GM12878 (cell line): ENCODE measurements around the gene TACC2. TPM values are rescaled to one million over a fixed set of nuclear protein-coding genes. Genes with fewer than 3 reads are reported as not detected.

Experiments
- BRCA1 ChIP-seq: IDR thresholded peaks from 2 replicates; pipeline ENCODE4 v1.6.1; 2011; ENCODE audit warnings: low read depth, low read length, improper control_type of control experiment
- CHD2 ChIP-seq: IDR thresholded peaks from 2 replicates; pipeline ENCODE4 v1.6.1; 2011; ENCODE audit warnings: low read depth, low read length, improper control_type of control experiment, borderline replicate concordance
- CREB1 ChIP-seq: IDR thresholded peaks from 2 replicates; pipeline ENCODE4 v1.6.1; 2012; ENCODE audit warnings: low read depth, mild to moderate bottlenecking, inconsistent platforms
- EGR1 ChIP-seq, 2 experiments: IDR thresholded peaks; 1 replicate in 1 of 2; 2 replicates in 1 of 2; pipeline ENCODE4 v1.6.1; 2011 to 2012; ENCODE audit warnings: low read depth in 2 of 2, low read length in 2 of 2, borderline replicate concordance in 1 of 2, mild to moderate bottlenecking in 1 of 2, moderate library complexity in 1 of 2
- ESRRA ChIP-seq: IDR thresholded peaks from 2 replicates; pipeline ENCODE4 v1.6.1; 2012; ENCODE audit warnings: mild to moderate bottlenecking, low read length, improper control_type of control experiment
- GABPA ChIP-seq: IDR thresholded peaks from 2 replicates; pipeline ENCODE4 v1.6.1; 2014; ENCODE audit warnings: antibody characterized with exemption, low read depth, mild to moderate bottlenecking, inconsistent platforms
- GATAD2B ChIP-seq: fragments of 450-650 bp; conservative IDR thresholded peaks from 2 replicates; pipeline ENCODE4 v1.6.1; 2017; ENCODE audit warnings: low read depth, mild to moderate bottlenecking, moderate library complexity
- HCFC1 ChIP-seq: fragments of 150-350 bp; IDR thresholded peaks from 2 replicates; pipeline ENCODE4 v1.6.1; 2014; ENCODE audit warnings: low read length
- LARP7 ChIP-seq: fragments of 450-650 bp; IDR thresholded peaks from 2 replicates; pipeline ENCODE4 v1.6.1; 2017; ENCODE audit warnings: mild to moderate bottlenecking
- MXI1 ChIP-seq: fragments of 150-350 bp; IDR thresholded peaks from 2 replicates; pipeline ENCODE4 v1.6.1; 2011; ENCODE audit warnings: low read depth, mild to moderate bottlenecking, inconsistent platforms, low read length, improper control_type of control experiment
- MYB ChIP-seq: fragments of 150-350 bp; IDR thresholded peaks from 2 replicates; pipeline ENCODE4 v1.6.1; 2014; ENCODE audit warnings: mild to moderate bottlenecking, low read depth, low read length, borderline replicate concordance
- NR2C1 ChIP-seq: fragments of 450-650 bp; IDR thresholded peaks from 2 replicates; pipeline ENCODE4 v1.6.1; 2017; ENCODE audit warnings: antibody characterized with exemption, mild to moderate bottlenecking, moderate library complexity
- NR2F1 ChIP-seq: fragments of 450-650 bp; conservative IDR thresholded peaks from 2 replicates; pipeline ENCODE4 v1.6.1; 2017; ENCODE audit warnings: mild to moderate bottlenecking
- POLR2A ChIP-seq: IDR thresholded peaks from 2 replicates; pipeline ENCODE4 v1.6.1; 2011; ENCODE audit warnings: low read depth, mild to moderate bottlenecking, low read length
- POU2F2 ChIP-seq: IDR thresholded peaks from 3 replicates; pipeline ENCODE4 v1.6.1; 2011; ENCODE audit warnings: low read depth, mild to moderate bottlenecking, low read length, borderline replicate concordance
- RBBP5 ChIP-seq: fragments of 200-600 bp; sonication (generic); conservative IDR thresholded peaks from 2 replicates; pipeline ENCODE4 v1.6.1; 2016
- SIN3A ChIP-seq: IDR thresholded peaks from 2 replicates; pipeline ENCODE4 v1.6.1; 2012; ENCODE audit warnings: low read depth, low read length, improper control_type of control experiment
- SMAD5 ChIP-seq: IDR thresholded peaks from 2 replicates; pipeline ENCODE4 v1.6.1; 2016; ENCODE audit warnings: antibody characterized with exemption, low read depth
- SP1 ChIP-seq: IDR thresholded peaks from one replicate; pipeline ENCODE4 v1.6.1; 2011; ENCODE audit warnings: low read depth, low read length
- SREBF2 ChIP-seq: IDR thresholded peaks from 2 replicates; pipeline ENCODE4 v1.6.1; 2012; ENCODE audit warnings: mild to moderate bottlenecking, low read length
- ZNF207 ChIP-seq: fragments of 450-650 bp; IDR thresholded peaks from 2 replicates; pipeline ENCODE4 v1.6.1; 2014; ENCODE audit warnings: antibody characterized with exemption, mild to moderate bottlenecking, borderline replicate concordance
- polyA plus RNA-seq, 11 experiments: library from polyadenylated mRNA; depleted of rRNA in 4 of 11; unstranded in 6 of 11; stranded (reverse) in 5 of 11; fragments of >200 nt; fragmentation: Nextera tagmentation in 4 of 11; fragmentation: Illumina TruSeq in 1 of 11; extraction: Ambion mirVana in 4 of 11; extraction: Trizol in 1 of 11; gene quantifications; 1 replicate in 1 of 11; 2 replicates in 10 of 11; pipeline versions ENCODE4 v1.2.1 to v1.2.3, GENCODE V29; 2011 to 2016; ENCODE audit warnings: inconsistent platforms in 2 of 11, missing spikeins in 2 of 11, low read depth in 1 of 11
- total RNA-seq, 4 experiments: library from RNA; depleted of rRNA in 3 of 4; stranded (reverse); fragments of >200 nt in 3 of 4; fragmentation: Illumina TruSeq in 1 of 4; extraction: Trizol in 1 of 4; gene quantifications; 2 replicates each; pipeline versions ENCODE4 v1.2.1 to v1.2.3, GENCODE V29; 2013 to 2021
- TF ChIP-seq, protein P1 (sequence below): fragments of 450-650 bp; IDR thresholded peaks from 2 replicates; pipeline ENCODE4 v1.6.1; 2017; ENCODE audit warnings: mild to moderate bottlenecking, moderate library complexity
- TF ChIP-seq, protein P2 (sequence below): IDR thresholded peaks from 2 replicates; pipeline ENCODE4 v1.6.1; 2012; ENCODE audit warnings: low read length, inconsistent platforms
- TF ChIP-seq, protein P3 (sequence below): fragments of 450-650 bp; IDR thresholded peaks from 2 replicates; pipeline ENCODE4 v1.6.1; 2018; ENCODE audit warnings: borderline replicate concordance, mild to moderate bottlenecking; ENCODE audit not compliant: partially characterized antibody

TACC2 gene
- total and polyA plus RNA-seq, 10 of the 15 experiments (the other 5 are each of a cell fraction or from before 2014, with no cell fraction given) = 0.07 to 0.64 (median 0.13) TPM; not detected in 5

DNA sequence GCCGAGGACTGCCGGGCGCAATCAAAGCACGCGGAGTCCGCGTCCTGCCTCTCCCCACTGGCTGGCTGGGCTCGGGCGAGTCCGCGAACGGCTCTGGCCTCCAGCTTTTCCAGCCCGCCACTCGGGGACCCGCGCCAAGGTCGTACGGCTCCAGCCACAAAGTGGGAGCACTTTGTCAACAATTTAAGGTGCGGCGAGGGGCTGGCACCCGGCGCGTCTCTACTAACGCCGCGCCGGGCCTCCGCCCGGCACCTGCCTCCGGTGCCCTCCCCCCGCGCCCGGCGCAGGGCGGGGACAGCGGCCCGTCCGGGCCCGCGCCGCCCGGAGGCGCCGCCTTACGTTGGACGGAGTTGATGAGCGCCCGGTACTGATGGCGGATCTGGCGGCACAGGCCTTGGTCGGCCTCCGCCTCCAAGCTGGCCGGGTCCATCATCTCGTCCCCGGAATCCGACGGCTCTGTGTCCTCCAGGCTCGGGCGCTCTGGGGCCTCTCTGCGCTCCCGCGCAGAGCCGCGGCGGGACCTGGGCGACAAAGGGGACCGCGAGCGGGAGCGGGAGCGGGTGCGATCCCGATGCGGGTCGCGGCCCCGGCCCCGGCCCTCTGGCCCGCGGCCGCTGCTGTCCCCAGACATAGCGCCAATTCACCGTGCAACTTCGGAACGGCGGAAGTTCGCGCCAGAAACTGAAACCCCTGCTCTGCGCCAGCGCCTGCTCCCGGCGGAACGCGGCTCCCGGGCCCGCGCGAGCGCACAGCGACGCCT is 14.2 kb upstream of the TACC2 start, which contains the start of gene NSMCE4A (continued):
- TF ChIP-seq, protein P1, sequence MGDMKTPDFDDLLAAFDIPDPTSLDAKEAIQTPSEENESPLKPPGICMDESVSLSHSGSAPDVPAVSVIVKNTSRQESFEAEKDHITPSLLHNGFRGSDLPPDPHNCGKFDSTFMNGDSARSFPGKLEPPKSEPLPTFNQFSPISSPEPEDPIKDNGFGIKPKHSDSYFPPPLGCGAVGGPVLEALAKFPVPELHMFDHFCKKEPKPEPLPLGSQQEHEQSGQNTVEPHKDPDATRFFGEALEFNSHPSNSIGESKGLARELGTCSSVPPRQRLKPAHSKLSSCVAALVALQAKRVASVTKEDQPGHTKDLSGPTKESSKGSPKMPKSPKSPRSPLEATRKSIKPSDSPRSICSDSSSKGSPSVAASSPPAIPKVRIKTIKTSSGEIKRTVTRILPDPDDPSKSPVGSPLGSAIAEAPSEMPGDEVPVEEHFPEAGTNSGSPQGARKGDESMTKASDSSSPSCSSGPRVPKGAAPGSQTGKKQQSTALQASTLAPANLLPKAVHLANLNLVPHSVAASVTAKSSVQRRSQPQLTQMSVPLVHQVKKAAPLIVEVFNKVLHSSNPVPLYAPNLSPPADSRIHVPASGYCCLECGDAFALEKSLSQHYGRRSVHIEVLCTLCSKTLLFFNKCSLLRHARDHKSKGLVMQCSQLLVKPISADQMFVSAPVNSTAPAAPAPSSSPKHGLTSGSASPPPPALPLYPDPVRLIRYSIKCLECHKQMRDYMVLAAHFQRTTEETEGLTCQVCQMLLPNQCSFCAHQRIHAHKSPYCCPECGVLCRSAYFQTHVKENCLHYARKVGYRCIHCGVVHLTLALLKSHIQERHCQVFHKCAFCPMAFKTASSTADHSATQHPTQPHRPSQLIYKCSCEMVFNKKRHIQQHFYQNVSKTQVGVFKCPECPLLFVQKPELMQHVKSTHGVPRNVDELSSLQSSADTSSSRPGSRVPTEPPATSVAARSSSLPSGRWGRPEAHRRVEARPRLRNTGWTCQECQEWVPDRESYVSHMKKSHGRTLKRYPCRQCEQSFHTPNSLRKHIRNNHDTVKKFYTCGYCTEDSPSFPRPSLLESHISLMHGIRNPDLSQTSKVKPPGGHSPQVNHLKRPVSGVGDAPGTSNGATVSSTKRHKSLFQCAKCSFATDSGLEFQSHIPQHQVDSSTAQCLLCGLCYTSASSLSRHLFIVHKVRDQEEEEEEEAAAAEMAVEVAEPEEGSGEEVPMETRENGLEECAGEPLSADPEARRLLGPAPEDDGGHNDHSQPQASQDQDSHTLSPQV = 0 out of 2 replicates have a peak, but pooled peaks have one; percentile 46
- TF ChIP-seq CREB1 (no peak), ESRRA (peak; percentile 65; the same call in 1 of the 2 replicates), MXI1 (0 out of 2 replicates have a peak, but pooled peaks have one; percentile 61), RBBP5 (no peak), HCFC1 (0 out of 2 replicates have a peak, but pooled peaks have one; percentile 54), BRCA1 (0 out of 2 replicates have a peak, but pooled peaks have one; percentile 12), CHD2 (no peak; the same call in 1 of the 2 replicates), POLR2A (peak; percentile 87), GABPA (peak; percentile 75; the same call in 1 of the 2 replicates), SREBF2 (no peak), POU2F2 (no peak; the same call in 2 of the 3 replicates), SMAD5 (no peak), MYB (no peak), NR2C1 (0 out of 2 replicates have a peak, but pooled peaks have one; percentile 8), EGR1 (IDR thresholded peaks at IDR 0.05; ENCODE audit: borderline replicate concordance in 1 of 2, low read depth in 2 of 2, low read length in 2 of 2) (peak in 1 of 2 experiments; percentile 76; a peak in 2 of 3 replicates), SIN3A (0 out of 2 replicates have a peak, but pooled peaks have one; percentile 29), NR2F1 (peak; percentile 61; the same call in 1 of the 2 replicates), ZNF207 (peak; percentile 72; the same call in 1 of the 2 replicates), LARP7 (peak; percentile 82; the same call in 1 of the 2 replicates), GATAD2B (peak; percentile 67), SP1 (peak; percentile 40)
- TF ChIP-seq, protein P2, sequence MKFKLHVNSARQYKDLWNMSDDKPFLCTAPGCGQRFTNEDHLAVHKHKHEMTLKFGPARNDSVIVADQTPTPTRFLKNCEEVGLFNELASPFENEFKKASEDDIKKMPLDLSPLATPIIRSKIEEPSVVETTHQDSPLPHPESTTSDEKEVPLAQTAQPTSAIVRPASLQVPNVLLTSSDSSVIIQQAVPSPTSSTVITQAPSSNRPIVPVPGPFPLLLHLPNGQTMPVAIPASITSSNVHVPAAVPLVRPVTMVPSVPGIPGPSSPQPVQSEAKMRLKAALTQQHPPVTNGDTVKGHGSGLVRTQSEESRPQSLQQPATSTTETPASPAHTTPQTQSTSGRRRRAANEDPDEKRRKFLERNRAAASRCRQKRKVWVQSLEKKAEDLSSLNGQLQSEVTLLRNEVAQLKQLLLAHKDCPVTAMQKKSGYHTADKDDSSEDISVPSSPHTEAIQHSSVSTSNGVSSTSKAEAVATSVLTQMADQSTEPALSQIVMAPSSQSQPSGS = no peak
- TF ChIP-seq, protein P3, sequence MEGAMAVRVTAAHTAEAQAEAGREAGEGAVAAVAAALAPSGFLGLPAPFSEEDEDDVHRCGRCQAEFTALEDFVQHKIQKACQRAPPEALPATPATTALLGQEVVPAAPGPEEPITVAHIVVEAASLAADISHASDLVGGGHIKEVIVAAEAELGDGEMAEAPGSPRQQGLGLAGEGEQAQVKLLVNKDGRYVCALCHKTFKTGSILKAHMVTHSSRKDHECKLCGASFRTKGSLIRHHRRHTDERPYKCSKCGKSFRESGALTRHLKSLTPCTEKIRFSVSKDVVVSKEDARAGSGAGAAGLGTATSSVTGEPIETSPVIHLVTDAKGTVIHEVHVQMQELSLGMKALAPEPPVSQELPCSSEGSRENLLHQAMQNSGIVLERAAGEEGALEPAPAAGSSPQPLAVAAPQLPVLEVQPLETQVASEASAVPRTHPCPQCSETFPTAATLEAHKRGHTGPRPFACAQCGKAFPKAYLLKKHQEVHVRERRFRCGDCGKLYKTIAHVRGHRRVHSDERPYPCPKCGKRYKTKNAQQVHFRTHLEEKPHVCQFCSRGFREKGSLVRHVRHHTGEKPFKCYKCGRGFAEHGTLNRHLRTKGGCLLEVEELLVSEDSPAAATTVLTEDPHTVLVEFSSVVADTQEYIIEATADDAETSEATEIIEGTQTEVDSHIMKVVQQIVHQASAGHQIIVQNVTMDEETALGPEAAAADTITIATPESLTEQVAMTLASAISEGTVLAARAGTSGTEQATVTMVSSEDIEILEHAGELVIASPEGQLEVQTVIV = no peak
